Upper lobe of right lung (tissue), 1 donor: ENCODE data around the gene BMP10. TPM values are rescaled to one million over a fixed set of nuclear protein-coding genes. Genes with fewer than 3 reads are reported as not detected.

Source experiments
- ATAC-seq: fragments of 200-7000 bp; cut with Tn5 transposase; one replicate; pipeline ENCODE4 v1.9.1; 2020; ENCODE audit warnings: mild to moderate bottlenecking, moderate library complexity
- DNase-seq: peaks from one replicate; pipeline ENCODE4 v3.0.0-alpha.2; 2020
- H3K27ac ChIP-seq: fragments of 200-600 bp; one replicate; pipeline ENCODE4 v1.8.0; 2022
- H3K27me3 ChIP-seq: fragments of 200-600 bp; one replicate; pipeline ENCODE4 v1.8.0; 2022; ENCODE audit warnings: mild to moderate bottlenecking
- H3K36me3 ChIP-seq: fragments of 200-600 bp; one replicate; pipeline ENCODE4 v1.8.0; 2022
- H3K4me1 ChIP-seq: fragments of 200-600 bp; one replicate; pipeline ENCODE4 v1.8.0; 2022
- H3K4me3 ChIP-seq: fragments of 200-600 bp; one replicate; pipeline ENCODE4 v1.8.0; 2022; ENCODE audit warnings: mild to moderate bottlenecking
- H3K9me3 ChIP-seq: fragments of 200-600 bp; one replicate; pipeline ENCODE4 v1.8.0; 2022
- intact Hi-C: fragments of 100-400 bp; cut with DNase I; formaldehyde crosslinking; loops from one replicate; pipeline ENCODE4 v1.11.0; 2022
- total RNA-seq: library from RNA; stranded (reverse); fragmentation: NEBNext Ultra II Directional; extraction: Animal tissue kit (Norgen Biotek cat#: 25700); gene quantifications from one replicate; pipeline ENCODE4 v1.2.1, GENCODE V29; 2021
- TF ChIP-seq, protein P1 (sequence below): fragments of 200-600 bp; IDR thresholded peaks from one replicate; pipeline ENCODE4 v1.8.0; 2022; ENCODE audit warnings: antibody characterized with exemption
- donor health status: DM: no; HTN: yes; CAD: no; lungs with severe emphysema.

BMP10 gene
- total RNA-seq, 1 donor from 2014 or later = 1.4 TPM

- Histone ChIP-seq H3K4me1 (peaks cover 49% of the 10 kb centered on the region), H3K4me3 (no peak overlapping the region), H3K36me3 (peaks cover 37% of the 10 kb centered on the region), H3K27ac (peak overlapping the region; percentile 73), H3K9me3 (no peaks in the 10 kb centered on the region), H3K27me3 (no peaks in the 10 kb centered on the region)
- TF ChIP-seq, protein P1, sequence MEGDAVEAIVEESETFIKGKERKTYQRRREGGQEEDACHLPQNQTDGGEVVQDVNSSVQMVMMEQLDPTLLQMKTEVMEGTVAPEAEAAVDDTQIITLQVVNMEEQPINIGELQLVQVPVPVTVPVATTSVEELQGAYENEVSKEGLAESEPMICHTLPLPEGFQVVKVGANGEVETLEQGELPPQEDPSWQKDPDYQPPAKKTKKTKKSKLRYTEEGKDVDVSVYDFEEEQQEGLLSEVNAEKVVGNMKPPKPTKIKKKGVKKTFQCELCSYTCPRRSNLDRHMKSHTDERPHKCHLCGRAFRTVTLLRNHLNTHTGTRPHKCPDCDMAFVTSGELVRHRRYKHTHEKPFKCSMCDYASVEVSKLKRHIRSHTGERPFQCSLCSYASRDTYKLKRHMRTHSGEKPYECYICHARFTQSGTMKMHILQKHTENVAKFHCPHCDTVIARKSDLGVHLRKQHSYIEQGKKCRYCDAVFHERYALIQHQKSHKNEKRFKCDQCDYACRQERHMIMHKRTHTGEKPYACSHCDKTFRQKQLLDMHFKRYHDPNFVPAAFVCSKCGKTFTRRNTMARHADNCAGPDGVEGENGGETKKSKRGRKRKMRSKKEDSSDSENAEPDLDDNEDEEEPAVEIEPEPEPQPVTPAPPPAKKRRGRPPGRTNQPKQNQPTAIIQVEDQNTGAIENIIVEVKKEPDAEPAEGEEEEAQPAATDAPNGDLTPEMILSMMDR = no peak
- intact Hi-C loops = loop anchor here (10.0 kb wide), 1 partner anchor 53 kb away; no protein-coding TSS in a partner anchor
- DNase-seq (no peak), ATAC-seq (no peak)
Observed at GRCh38 chr2:68827666-68828065, 43.5 kb downstream of the BMP10 start.

- Histone ChIP-seq H3K4me1 (peaks cover 31% of the 10 kb centered on the region), H3K9me3 (no peaks in the 10 kb centered on the region), H3K4me3 (no peak overlapping the region), H3K27me3 (no peaks in the 10 kb centered on the region), H3K27ac (no peak overlapping the region), H3K36me3 (peaks cover 53% of the 10 kb centered on the region)
- ATAC-seq (no peak), DNase-seq (no peak)
- TF ChIP-seq, protein P1 = no peak
- intact Hi-C loops = loop anchor here (10.0 kb wide), 1 partner anchor 51 kb away; no protein-coding TSS in a partner anchor
Observed at GRCh38 chr2:68825866-68826265, 45.3 kb downstream of the BMP10 start.

- Histone ChIP-seq H3K36me3 (peaks cover 64% of the 10 kb centered on the region), H3K9me3 (no peaks in the 10 kb centered on the region), H3K27ac (no peak overlapping the region), H3K27me3 (no peaks in the 10 kb centered on the region), H3K4me3 (no peak overlapping the region), H3K4me1 (peaks cover 21% of the 10 kb centered on the region)
- TF ChIP-seq, protein P1 = no peak
- ATAC-seq (no peak), DNase-seq (no peak)
- intact Hi-C loops = loop anchor here (10.0 kb wide), 1 partner anchor 50 kb away; no protein-coding TSS in a partner anchor
Observed at GRCh38 chr2:68824831-68825230, 46.4 kb downstream of the BMP10 start.

DNA sequence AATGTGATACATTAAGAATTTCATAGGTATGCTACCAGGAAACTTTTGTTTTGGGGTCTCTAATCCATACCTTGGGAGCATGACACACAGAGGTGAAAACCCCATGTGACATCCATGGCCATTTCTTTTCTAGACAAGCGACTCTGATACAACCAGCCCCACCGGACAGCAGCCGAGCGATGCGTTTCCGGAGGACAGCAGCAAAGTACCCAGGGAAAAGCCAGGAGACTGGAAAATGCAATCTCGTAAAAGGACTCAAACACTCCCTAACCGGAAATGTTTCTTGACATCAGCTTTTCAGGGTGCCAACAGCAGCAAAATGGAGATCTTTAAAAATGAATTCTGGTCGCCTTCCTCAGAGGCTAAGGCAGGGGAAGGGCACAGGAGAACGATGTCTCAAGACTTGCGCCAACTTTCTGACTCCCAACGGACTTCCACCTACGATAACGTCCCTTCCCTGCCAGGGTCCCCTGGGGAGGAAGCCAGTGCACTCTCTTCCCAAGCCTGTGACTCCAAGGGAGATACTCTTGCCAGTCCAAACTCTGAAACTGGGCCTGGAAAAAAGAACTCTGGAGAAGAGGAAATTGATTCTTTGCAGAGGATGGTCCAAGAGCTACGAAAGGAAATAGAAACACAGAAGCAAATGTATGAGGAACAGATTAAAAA lies 48.9 kb downstream of the BMP10 start:
- ATAC-seq = no peak
- DNase-seq = no peak
- H3K4me1 ChIP-seq = no peaks in the 10 kb centered on the region
- intact Hi-C loops = loop anchor here (10.0 kb wide), 1 partner anchor 48 kb away; no protein-coding TSS in a partner anchor
- no peak overlapping the region for H3K27ac ChIP-seq
- TF ChIP-seq, protein P1 = no peak
- H3K27me3 ChIP-seq = no peaks in the 10 kb centered on the region
- H3K9me3 ChIP-seq = no peaks in the 10 kb centered on the region
- H3K36me3 ChIP-seq = peaks cover 87% of the 10 kb centered on the region
- no peak overlapping the region for H3K4me3 ChIP-seq

GRCh38 chr2:68819556-68819955 lies 51.6 kb downstream of the BMP10 start:
- H3K36me3 ChIP-seq = peaks cover 95% of the 10 kb centered on the region
- TF ChIP-seq, protein P1 = no peak
- DNase-seq (no peak), ATAC-seq (no peak)
- H3K27ac ChIP-seq = no peak overlapping the region
- no peaks in the 10 kb centered on the region for H3K27me3 ChIP-seq
- H3K4me1 ChIP-seq = no peaks in the 10 kb centered on the region
- intact Hi-C loops = no loop called here
- no peak overlapping the region for H3K4me3 ChIP-seq
- H3K9me3 ChIP-seq = no peaks in the 10 kb centered on the region
